ENCODE measurements around the gene DOK5.

DNA sequence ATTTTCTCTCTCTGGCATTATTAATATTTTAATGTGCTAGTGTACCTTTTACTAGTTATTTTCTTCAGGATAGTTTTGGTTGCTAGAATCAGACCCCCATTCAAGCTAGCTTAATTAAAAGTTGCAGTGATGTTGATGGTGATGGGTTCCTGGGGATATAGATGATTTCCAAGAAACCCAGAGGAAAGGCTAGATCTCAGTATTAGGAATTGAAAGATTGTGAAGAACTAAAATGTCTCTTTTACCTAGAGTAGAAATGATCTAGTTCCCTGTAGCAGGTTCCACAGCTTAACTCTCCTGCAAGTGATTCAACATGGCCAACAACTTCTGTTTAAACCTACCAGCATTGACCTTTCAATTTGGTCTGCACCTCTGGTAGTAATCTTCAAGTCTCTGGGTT, 78.6 kb downstream of the DOK5 start:
- no peak for TF ChIP-seq POLR2A (IDR thresholded peaks at IDR 0.05)
- no peak for TF ChIP-seq CTCF (IDR thresholded peaks at IDR 0.05)

All from uterus (tissue), 2 donors.